ENCODE results near the gene IFNGR2.
A peak's percentile ranks its signal among the peaks of the same experiment; 100 is the strongest.
"Not testable (repeated sequence)": the region's sequence is repeated elsewhere in the genome, so short reads cannot be mapped to it uniquely, and the experiment has no call there.

The IFNGR2 gene

DNA sequence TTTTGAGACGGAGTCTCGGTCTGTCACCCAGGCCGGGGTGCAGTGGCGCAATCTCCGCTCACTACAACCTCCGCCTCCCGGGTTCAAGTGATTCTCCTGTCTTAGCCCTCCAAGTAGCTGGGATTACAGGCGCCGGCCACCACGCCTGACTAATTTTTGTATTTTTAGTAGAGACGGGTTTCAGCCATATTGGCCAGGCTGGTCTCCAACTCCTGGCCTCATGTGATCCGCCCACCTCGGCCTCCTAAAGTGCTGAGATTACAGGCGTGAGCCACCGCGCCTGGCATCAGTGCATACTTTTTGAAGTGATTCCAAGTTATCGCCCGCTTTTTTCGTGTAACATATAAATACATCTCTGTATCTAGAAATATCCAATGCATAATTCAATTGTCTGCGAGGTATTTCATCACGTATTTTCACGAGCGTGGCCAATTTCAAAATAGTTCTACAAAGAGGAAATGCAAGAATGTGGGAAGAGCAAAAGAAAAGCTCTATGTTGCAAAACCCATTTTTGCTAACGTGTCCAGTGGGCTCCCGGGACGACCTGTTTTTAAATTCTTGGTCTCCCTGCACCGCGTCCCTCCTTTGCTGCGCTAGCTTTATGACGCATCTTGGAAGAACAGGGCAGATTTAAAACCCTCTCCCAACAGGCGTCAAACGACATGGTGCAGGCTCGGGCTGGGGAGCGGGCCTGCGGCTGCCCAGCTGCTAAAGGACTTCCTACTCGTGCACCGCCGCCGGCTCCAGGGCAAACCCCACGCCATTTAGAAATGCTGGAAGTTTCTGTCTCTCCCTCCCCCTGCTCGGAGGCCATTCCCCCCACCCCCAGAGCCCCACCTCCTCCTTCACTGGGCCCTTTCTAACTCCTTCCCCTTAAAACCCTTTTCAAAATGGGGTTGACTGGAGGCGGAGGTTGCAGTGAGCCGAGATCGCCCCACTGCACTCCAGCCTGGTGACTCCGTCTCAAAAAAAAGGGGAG, 923 bp upstream of the IFNGR2 start:
- DNase-seq (ENCODE audit: low spot score): peak; percentile 58

GRCh38 chr21:33403786-33404585, 773 bp downstream of the IFNGR2 start:
- DNase-seq (ENCODE audit: low spot score): peak; percentile 44

DNA sequence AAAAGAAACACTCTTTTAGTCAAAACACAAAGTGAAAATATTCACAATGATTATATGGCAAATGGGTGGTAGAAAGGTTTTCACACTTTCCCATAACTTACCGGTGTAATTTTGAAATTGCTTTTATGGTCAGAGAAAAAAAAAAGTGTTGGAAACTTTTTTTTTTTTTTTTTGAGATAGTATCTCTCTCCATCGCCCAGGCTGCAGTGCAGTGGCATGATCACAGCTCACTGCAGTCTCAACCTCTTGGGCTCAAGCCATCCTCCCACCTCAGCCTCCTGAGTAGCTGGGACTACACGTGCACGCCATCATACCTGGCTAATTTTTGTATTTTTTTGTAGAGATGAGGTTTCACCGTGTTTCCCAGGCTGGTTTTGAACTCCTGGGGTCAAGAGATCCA, 3.3 kb downstream of the IFNGR2 start:
- no peak for DNase-seq (ENCODE audit: low spot score)

DNA sequence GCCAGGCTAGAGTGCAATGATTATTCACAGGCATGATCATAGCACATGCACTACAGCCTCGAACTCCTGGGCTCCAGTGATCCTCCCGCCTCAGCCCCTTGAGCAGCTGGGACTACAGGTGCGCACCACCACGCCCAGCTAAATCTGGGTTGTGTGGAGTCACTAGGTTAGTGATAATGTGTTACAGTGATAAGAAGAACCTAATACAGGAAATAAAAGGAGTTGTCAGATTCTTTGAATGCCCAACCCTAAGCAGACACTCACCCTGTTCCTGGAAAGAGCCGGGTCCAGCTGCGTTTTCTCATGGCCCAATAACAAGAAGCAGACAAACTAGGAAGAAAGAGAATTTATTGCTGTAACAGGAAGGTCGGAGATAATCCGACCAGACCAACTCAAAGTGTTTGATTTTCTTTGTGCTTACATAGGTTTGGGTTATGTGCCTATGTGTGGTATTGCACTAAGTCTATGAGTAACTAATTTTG, 8.8 kb downstream of the IFNGR2 start:
- DNase-seq (ENCODE audit: low spot score): no peak

GRCh38 chr21:33412439-33412831, 9.2 kb downstream of the IFNGR2 start:
- DNase-seq (ENCODE audit: low spot score): not testable (repeated sequence)

GRCh38 chr21:33412832-33413519, 9.8 kb downstream of the IFNGR2 start:
- no peak for DNase-seq (ENCODE audit: low spot score)

DNA sequence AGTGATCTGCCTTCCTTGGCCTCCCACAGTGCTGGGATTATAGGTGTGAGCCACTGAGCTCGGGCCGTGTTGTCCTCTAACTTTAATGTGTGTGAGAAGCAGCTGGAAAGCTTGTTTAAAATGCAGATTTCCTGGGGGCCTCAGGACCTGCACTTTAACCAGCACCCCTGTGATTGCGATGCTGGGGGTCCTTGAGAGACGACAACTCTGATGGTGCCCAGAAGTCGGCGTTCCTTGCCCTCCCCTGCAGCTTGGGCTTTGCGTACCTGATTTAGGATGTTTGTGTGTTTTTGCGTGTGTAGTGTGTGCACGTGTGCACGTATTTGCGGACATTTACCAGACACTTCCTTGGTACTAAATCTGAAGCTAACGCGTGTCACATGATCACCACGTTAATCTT, 10.9 kb downstream of the IFNGR2 start:
- DNase-seq (ENCODE audit: low spot score): no peak

DNA sequence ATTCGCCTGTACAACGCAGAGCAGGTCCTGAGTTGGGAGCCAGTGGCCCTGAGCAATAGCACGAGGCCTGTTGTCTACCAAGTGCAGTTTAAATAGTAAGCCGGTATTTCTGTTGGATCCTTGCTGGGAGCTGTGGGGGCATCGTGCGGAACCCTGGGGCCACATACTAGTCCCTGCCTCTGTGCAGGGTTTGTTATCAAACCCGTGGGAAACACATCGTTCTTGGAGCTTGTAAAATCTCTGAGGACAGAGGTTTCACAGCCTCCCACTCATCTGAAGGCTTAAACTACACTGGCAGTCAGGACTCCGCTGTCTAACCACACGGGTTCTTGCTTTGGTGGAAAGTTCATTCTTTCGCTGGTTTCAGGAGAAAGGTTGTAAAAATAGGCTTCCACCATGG, 11.7 kb downstream of the IFNGR2 start:
- no peak for DNase-seq (ENCODE audit: low spot score)

GRCh38 chr21:33418691-33419090, 15.5 kb downstream of the IFNGR2 start:
- no peak for DNase-seq (ENCODE audit: low spot score)

DNA sequence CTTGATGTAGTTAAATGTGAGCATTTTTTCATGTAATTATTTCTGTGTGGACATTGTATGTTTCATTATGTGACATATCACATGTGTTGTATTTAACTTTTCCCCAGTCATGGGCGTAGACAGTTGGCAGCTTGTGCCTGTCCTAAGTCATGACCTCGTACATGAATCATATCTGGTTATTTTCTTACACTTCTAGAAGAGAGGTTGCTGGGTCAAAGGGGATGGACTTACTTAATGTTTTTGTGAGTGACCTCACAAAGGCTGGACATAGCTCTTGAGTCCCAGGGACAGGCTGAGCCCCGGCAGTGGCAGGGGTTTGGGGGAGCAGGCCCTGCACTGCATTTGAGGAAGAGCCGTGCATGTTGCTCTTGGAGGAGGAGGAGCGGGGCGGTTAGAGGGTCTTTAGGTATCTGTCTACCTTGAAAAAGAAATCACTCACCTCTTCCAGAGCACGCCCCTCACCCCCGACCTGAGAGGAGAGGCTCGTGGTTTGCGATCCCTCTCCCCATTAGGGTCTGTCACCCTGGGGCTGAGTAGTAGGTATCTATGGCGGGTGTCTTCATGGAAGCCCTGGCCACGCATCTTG, 16.4 kb downstream of the IFNGR2 start:
- DNase-seq (ENCODE audit: low spot score): peak; percentile 17

DNA sequence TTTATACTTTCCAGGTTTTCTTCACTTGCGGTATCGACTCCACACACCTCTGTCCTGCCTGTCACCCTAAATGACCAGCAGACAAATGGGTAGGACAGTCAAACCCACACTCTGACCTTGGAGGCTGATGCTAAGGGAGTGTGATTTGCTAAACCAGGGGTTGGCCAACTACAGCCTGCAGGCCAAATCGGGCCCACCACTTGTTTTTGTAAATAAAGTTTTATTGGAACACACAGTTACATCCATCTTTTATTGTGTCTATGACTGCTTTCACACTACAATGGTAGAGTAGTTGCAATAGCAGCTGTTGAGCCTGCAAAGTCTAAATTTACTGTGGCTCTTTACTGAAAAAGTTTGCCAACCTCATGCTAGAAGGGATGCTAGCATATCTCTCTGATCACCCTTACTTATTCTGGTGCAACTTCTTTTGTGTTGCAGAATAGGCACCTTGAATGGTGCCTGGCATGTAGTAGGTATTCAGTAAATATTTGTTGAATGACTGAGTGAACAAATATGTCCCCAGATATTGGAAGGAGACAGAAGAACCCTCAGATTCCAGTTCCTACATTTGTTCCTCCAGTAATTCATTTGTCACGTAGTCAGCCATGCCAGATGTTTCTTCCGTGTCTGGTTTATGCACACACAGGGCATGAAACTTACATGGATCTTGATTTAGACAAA, 18.6 kb downstream of the IFNGR2 start:
- DNase-seq (ENCODE audit: low spot score): no peak

GRCh38 chr21:33424214-33424613, 21.0 kb downstream of the IFNGR2 start:
- no peak for DNase-seq (ENCODE audit: low spot score)

- DNase-seq (ENCODE audit: low spot score): no peak
Measured at GRCh38 chr21:33425825-33426224, 22.6 kb downstream of the IFNGR2 start.

- no peak for DNase-seq (ENCODE audit: low spot score)
Measured at GRCh38 chr21:33427051-33427450, 23.8 kb downstream of the IFNGR2 start.

- peak; percentile 30 for DNase-seq (ENCODE audit: low spot score)
Measured at GRCh38 chr21:33428669-33429068, 25.5 kb downstream of the IFNGR2 start.

DNA sequence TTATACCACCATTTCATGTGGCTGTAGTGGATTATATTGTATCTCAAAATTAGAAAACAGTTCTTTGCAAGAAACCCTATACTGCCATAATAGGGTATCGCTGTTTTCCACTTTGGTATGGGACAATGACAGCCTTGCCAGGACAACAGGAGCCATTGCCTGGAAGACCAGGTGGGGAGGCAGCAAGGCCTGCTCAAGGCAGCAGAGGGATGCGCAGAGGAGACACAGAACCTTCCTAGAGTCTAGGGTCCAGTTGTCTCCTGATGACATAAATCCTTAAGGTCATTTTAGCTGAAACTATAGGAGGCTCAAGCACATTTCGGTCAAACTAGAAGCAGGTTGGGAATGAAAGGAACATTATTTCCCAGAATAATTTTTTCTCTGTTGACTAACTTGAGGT, 27.6 kb downstream of the IFNGR2 start:
- no peak for DNase-seq (ENCODE audit: low spot score)

- no peak for DNase-seq (ENCODE audit: low spot score)
Measured at GRCh38 chr21:33432496-33432895, 29.3 kb downstream of the IFNGR2 start.

- no peak for DNase-seq (ENCODE audit: low spot score)
Measured at GRCh38 chr21:33433001-33433400, 29.8 kb downstream of the IFNGR2 start.

- DNase-seq (ENCODE audit: low spot score): no peak
Measured at GRCh38 chr21:33433425-33434114, 30.4 kb downstream of the IFNGR2 start.

DNA sequence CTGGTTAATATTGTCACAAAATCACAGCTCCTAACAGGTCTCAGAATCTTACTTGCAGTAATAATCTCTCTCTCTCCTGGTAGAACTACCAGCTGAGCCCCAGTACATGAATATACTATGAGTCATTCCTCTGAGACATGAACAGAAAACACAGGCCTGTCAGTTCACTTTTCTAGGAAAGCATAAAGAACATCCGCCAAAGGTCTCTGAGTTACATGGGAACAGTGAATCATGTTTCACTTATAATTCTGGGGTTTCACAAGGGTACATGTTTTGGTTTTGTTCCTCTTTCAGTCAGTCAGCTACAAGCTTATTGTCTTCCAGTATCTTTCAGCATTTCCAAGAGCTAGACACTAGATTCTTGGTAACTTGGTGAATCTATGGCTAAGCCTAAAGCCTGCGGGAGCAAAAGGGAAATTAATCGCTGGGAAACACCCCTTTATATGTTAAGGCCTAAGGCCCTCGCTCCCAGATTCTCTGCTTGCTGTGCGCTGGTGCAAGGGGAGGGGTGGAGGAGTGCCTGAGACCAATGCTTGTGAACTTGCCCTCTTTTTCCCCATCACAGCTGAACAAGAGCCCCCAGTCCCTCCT, 31.7 kb downstream of the IFNGR2 start:
- DNase-seq (ENCODE audit: low spot score): peak; percentile 93
